GM10266 (cell line): ENCODE results near the gene ESR2.

Experiments used
- DNase-seq: peaks from one replicate; pipeline ENCODE4 v3.0.0; 2012; ENCODE audit errors: extremely low spot score
- CTCF ChIP-seq: IDR thresholded peaks from 2 replicates; pipeline ENCODE4 v1.5.1; 2012; ENCODE audit warnings: mild to moderate bottlenecking, low read depth; ENCODE audit not compliant: control insufficient read depth, insufficient read depth; ENCODE audit errors: missing control alignments

Gene ESR2

GRCh38 chr14:64292197-64292596 is 2.0 kb downstream of the ESR2 start:
- no peak for TF ChIP-seq CTCF
- DNase-seq = no peak

- no peak for TF ChIP-seq CTCF
- no peak for DNase-seq
Measured at GRCh38 chr14:64289571-64289970, 4.6 kb downstream of the ESR2 start.

- TF ChIP-seq CTCF = no peak
- no peak for DNase-seq
Measured at GRCh38 chr14:64281805-64282204, 12.4 kb downstream of the ESR2 start.

- DNase-seq = no peak
- TF ChIP-seq CTCF = no peak
Measured at GRCh38 chr14:64279704-64280668, 14.2 kb downstream of the ESR2 start.

GRCh38 chr14:64278458-64278857 is 15.7 kb downstream of the ESR2 start:
- no peak for DNase-seq

GRCh38 chr14:64272019-64272418 is 22.2 kb downstream of the ESR2 start:
- DNase-seq = no peak
- no peak for TF ChIP-seq CTCF

More at GRCh38 chr14:64278458-64278857, 15.7 kb downstream of the ESR2 start:
- no peak for TF ChIP-seq CTCF

- DNase-seq = no peak
- no peak for TF ChIP-seq CTCF
Measured at GRCh38 chr14:64266239-64266638, 27.9 kb downstream of the ESR2 start.
